Neural cell (in vitro differentiated cells): ENCODE data around the gene MXI1. TPM values are rescaled to one million over a fixed set of nuclear protein-coding genes. Genes with fewer than 3 reads are reported as not detected.

Experiments
- H2AFZ ChIP-seq: fragments of 200-600, 300-800 bp; sonication (generic), shearing (Covaris generic); 2 replicates; pipeline ENCODE4 v1.6.0; 2014; ENCODE audit warnings: low read depth, mild to moderate bottlenecking, antibody characterized with exemption, low read length, moderate library complexity
- H3F3A ChIP-seq: fragments of 200-600 bp; shearing (Covaris generic); 2 replicates; pipeline ENCODE4 v1.6.1; 2016; ENCODE audit warnings: mild to moderate bottlenecking, moderate library complexity, mixed read lengths, antibody characterized with exemption, low read length; ENCODE audit not compliant: insufficient read depth, poor library complexity, severe bottlenecking
- H3K27ac ChIP-seq: fragments of 200-600, 300-800 bp; sonication (generic), shearing (Covaris generic); 2 replicates; pipeline ENCODE4 v1.5.1; 2014; ENCODE audit warnings: mild to moderate bottlenecking, low read length, moderate library complexity
- H3K27me3 ChIP-seq: fragments of 300-800, 200-600 bp; sonication (generic), shearing (Covaris generic); 2 replicates; pipeline ENCODE4 v1.6.0; 2014; ENCODE audit warnings: mild to moderate bottlenecking, low read depth, low read length, moderate library complexity; ENCODE audit not compliant: insufficient read depth
- H3K36me3 ChIP-seq: fragments of 300-800, 200-600 bp; sonication (generic), shearing (Covaris generic); 2 replicates; pipeline ENCODE4 v1.5.1; 2014; ENCODE audit warnings: mild to moderate bottlenecking, antibody characterized with exemption, low read length, moderate library complexity; ENCODE audit not compliant: insufficient read depth
- H3K4me2 ChIP-seq: fragments of 300-800, 200-600 bp; sonication (generic), shearing (Covaris generic); 2 replicates; pipeline ENCODE4 v1.6.0; 2014; ENCODE audit warnings: mild to moderate bottlenecking, low read length
- H3K4me3 ChIP-seq: fragments of 300-800, 200-600 bp; sonication (generic), shearing (Covaris generic); 2 replicates; pipeline ENCODE4 v1.5.1; 2014; ENCODE audit warnings: mild to moderate bottlenecking, low read length, moderate library complexity
- H3K79me2 ChIP-seq: fragments of 200-600 bp; shearing (Covaris generic); replicated peaks from 2 replicates; pipeline ENCODE4 v1.6.0; 2014; ENCODE audit warnings: mild to moderate bottlenecking, low read length, moderate library complexity; ENCODE audit not compliant: insufficient read depth
- H3K9ac ChIP-seq: fragments of 300-800, 200-600 bp; sonication (generic), shearing (Covaris generic); 2 replicates; pipeline ENCODE4 v1.6.1; 2016; ENCODE audit warnings: mild to moderate bottlenecking, low read length, mixed read lengths
- H3K9me2 ChIP-seq: fragments of 200-600 bp; shearing (Covaris generic); 2 replicates; pipeline ENCODE4 v1.6.1; 2016; ENCODE audit warnings: mild to moderate bottlenecking, low read length, mixed read lengths; ENCODE audit not compliant: insufficient read depth
- H3K9me3 ChIP-seq: fragments of 200-600, 300-800 bp; sonication (generic), shearing (Covaris generic); 2 replicates; pipeline ENCODE4 v1.6.1; 2016; ENCODE audit warnings: mild to moderate bottlenecking, mixed run types, low read length, moderate library complexity, mixed read lengths
- H4K20me1 ChIP-seq: fragments of 200-600 bp; shearing (Covaris generic); 2 replicates; pipeline ENCODE4 v1.6.1; 2016; ENCODE audit warnings: mild to moderate bottlenecking, mixed run types; ENCODE audit not compliant: insufficient read depth
- CTCF ChIP-seq: fragments of 450-650 bp; IDR thresholded peaks from 2 replicates; pipeline ENCODE4 v1.5.1; 2014; ENCODE audit warnings: antibody characterized with exemption, mild to moderate bottlenecking, moderate library complexity; ENCODE audit not compliant: poor library complexity, severe bottlenecking
- EP300 ChIP-seq: fragments of 450-650 bp; conservative IDR thresholded peaks from 2 replicates; pipeline ENCODE4 v1.6.1; 2014; ENCODE audit warnings: antibody characterized with exemption, mild to moderate bottlenecking, moderate library complexity; ENCODE audit not compliant: poor library complexity, severe bottlenecking
- EZH2 ChIP-seq: fragments of 200-600, 300-800 bp; shearing (Covaris generic), sonication (generic); IDR thresholded peaks from 2 replicates; pipeline ENCODE4 v1.6.1; 2014; ENCODE audit warnings: antibody characterized with exemption, low read length, borderline replicate concordance, mild to moderate bottlenecking; ENCODE audit not compliant: insufficient read depth, poor library complexity, severe bottlenecking
- MXI1 ChIP-seq: fragments of 450-650 bp; conservative IDR thresholded peaks from 2 replicates; pipeline ENCODE4 v1.6.1; 2014; ENCODE audit warnings: antibody characterized with exemption, mild to moderate bottlenecking; ENCODE audit not compliant: poor library complexity, severe bottlenecking
- POLR2AphosphoS5 ChIP-seq: IDR thresholded peaks from 2 replicates; pipeline ENCODE4 v1.6.1; 2012
- RAD21 ChIP-seq: fragments of 450-650 bp; conservative IDR thresholded peaks from 2 replicates; pipeline ENCODE4 v1.6.1; 2014; ENCODE audit warnings: antibody characterized with exemption, mild to moderate bottlenecking, moderate library complexity
- REST ChIP-seq: IDR thresholded peaks from 2 replicates; pipeline ENCODE4 v1.6.1; 2012; ENCODE audit warnings: borderline replicate concordance
- SMC3 ChIP-seq: fragments of 450-650 bp; conservative IDR thresholded peaks from 2 replicates; pipeline ENCODE4 v1.6.1; 2014; ENCODE audit warnings: antibody characterized with exemption, mild to moderate bottlenecking, moderate library complexity; ENCODE audit not compliant: poor library complexity
- TAF1 ChIP-seq: IDR thresholded peaks from 2 replicates; pipeline ENCODE4 v1.6.1; 2012; ENCODE audit warnings: low read depth
- polyA plus RNA-seq: library from polyadenylated mRNA; depleted of rRNA; stranded (reverse); fragments of >200 nt; gene quantifications from 2 replicates; pipeline ENCODE4 v1.2.3, GENCODE V29; 2014

Gene MXI1
- polyA plus RNA-seq, 1 donor from 2014 or later = 69.5 TPM

DNA sequence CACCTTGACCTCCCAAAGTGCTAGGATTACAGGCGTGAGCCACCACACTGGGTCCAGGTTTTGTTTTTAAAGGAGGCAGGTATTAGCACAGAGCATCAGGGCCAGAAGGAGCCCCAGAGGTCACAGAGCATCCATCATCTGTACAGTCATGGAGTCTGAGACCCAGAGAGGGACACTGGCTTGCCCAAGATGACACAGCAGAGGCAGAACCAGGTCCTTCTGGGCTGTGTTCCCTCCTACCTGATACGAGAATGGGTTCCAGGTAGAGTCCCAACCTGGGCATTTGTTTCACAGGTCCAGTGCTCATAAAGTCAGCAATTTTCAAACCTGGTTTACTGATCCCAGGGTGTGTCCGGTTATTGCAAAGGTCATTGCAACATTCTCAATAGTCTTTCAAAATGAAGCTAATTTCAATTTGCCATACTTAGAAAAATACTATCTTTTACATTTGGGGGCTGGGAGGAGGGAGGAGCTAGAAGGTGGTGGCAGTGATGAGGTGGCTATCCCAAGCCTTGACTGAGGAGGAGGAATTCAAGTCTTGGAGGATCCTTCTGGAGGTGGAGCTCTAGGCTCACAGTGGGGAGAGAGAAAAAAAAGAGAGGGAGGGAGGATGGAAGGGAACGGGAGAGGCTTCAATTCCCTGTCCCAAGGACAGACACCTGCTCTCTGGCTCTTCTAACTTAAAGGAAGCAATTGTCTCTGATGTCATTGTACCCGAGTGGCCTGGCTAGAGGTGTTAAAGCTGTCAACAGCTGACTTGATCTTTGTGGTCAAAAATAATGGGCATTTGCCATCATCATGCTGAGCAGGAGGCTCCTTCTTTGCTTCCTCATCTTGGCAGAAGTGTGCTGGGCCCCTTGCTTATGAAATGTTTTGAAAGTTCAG, 8.1 kb downstream of the MXI1 start:
- no peaks in the 10 kb centered on the region for H3F3A ChIP-seq
- peaks cover 7% of the 10 kb centered on the region for H4K20me1 ChIP-seq
- TF ChIP-seq RAD21 (no peak), CTCF (no peak), POLR2AphosphoS5 (no peak), MXI1 (no peak), EP300 (no peak), SMC3 (no peak), EZH2 (no peak), REST (no peak), TAF1 (no peak)
- no peaks in the 10 kb centered on the region for H3K36me3 ChIP-seq
- H3K9ac ChIP-seq = no peak overlapping the region
- H3K9me2 ChIP-seq = no peaks in the 10 kb centered on the region
- H3K27ac ChIP-seq = no peak overlapping the region
- no peaks in the 10 kb centered on the region for H3K9me3 ChIP-seq
- no peak overlapping the region for H3K4me2 ChIP-seq
- H3K27me3 ChIP-seq = no peaks in the 10 kb centered on the region
- H3K4me3 ChIP-seq = no peak overlapping the region
- H2AFZ ChIP-seq = no peak overlapping the region
- peaks cover 75% of the 10 kb centered on the region for H3K79me2 ChIP-seq

DNA sequence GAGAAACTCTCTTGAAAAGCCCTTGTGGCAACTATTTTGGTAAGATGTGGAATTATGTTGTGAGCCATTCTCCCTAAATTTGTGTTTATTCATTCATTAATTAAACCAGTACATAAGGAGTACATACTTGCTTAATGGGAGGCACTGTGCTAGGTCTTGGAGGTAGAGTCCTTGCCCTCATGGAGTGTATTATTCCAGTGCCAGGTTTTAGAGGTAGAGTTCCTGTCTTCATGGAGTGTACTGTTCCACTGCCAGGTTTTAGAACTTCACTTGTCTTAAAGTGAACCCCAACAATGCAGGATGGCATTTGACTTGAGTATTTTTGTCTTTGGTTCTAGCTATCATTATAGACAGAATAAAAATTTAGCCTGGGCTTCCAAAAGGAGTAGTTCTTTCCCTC, 8.8 kb downstream of the MXI1 start:
- TF ChIP-seq EP300 (no peak), RAD21 (no peak), MXI1 (no peak), REST (no peak), POLR2AphosphoS5 (no peak)
- no peak overlapping the region for H2AFZ ChIP-seq
- H3K79me2 ChIP-seq = peaks cover 78% of the 10 kb centered on the region
- H3K27me3 ChIP-seq = no peaks in the 10 kb centered on the region
- no peaks in the 10 kb centered on the region for H3F3A ChIP-seq
- H3K4me3 ChIP-seq = no peak overlapping the region
- H4K20me1 ChIP-seq = peaks cover 7% of the 10 kb centered on the region
- no peaks in the 10 kb centered on the region for H3K9me3 ChIP-seq
- H3K36me3 ChIP-seq = no peaks in the 10 kb centered on the region
- H3K4me2 ChIP-seq = no peak overlapping the region
- no peak overlapping the region for H3K9ac ChIP-seq
- H3K9me2 ChIP-seq = no peaks in the 10 kb centered on the region
- H3K27ac ChIP-seq = no peak overlapping the region
